HUES6 (cell line): ENCODE data around the gene CYP2B6.
"Not testable (repeated sequence)": the region's sequence is repeated elsewhere in the genome, so short reads cannot be mapped to it uniquely, and the experiment has no call there.

Experiments
- H3K27ac ChIP-seq: 2 replicates; pipeline ENCODE4 v1.7.0; 2013; ENCODE audit warnings: low read depth, mild to moderate bottlenecking, low read length, inconsistent platforms
- H3K27me3 ChIP-seq: 2 replicates; pipeline ENCODE4 v1.6.1; 2013; ENCODE audit warnings: low read length; ENCODE audit not compliant: control insufficient read depth, insufficient read depth
- H3K36me3 ChIP-seq: 2 replicates; pipeline ENCODE4 v1.6.1; 2013; ENCODE audit warnings: low read length; ENCODE audit not compliant: control insufficient read depth, insufficient read depth
- H3K4me1 ChIP-seq: 2 replicates; pipeline ENCODE4 v1.6.1; 2013; ENCODE audit warnings: low read length; ENCODE audit not compliant: control insufficient read depth, insufficient read depth
- H3K4me3 ChIP-seq: 2 replicates; pipeline ENCODE4 v1.5.1; 2013; ENCODE audit warnings: low read depth, low read length
- H3K9ac ChIP-seq: one replicate; pipeline ENCODE4 v1.6.1; 2013; ENCODE audit warnings: mild to moderate bottlenecking, low read length
- H3K9me3 ChIP-seq: 2 replicates; pipeline ENCODE4 v1.6.1; 2013; ENCODE audit warnings: low read depth, low read length; ENCODE audit not compliant: control insufficient read depth, insufficient read depth

Gene CYP2B6

DNA sequence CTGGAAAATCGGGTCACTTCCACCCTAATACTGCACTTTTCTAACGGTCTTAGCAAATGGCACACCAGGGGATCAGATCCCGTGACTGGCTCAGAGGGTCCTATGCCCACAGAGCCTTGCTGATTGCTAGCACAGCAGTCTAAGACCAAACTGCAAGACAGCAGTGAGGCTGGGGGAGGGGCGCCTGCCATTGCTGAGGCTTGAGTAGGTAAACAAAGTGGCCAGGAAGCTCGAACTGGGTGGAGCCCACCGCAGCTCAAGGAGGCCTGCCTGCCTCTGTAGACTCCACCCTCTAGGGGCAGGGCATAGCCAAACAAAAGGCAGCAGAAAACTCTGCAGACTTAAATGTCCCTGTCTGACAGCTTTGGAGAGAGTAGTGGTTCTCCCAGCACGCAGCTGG, 42.2 kb downstream of the CYP2B6 start:
- H3K27ac ChIP-seq, H3K27me3 ChIP-seq, H3K9ac ChIP-seq, H3K4me3 ChIP-seq, H3K36me3 ChIP-seq: not testable (repeated sequence)
- peaks cover 10% of the 10 kb centered on the region; the same call in 1 of the 2 replicates for H3K4me1 ChIP-seq
- H3K9me3 ChIP-seq = peaks cover 10% of the 10 kb centered on the region

DNA sequence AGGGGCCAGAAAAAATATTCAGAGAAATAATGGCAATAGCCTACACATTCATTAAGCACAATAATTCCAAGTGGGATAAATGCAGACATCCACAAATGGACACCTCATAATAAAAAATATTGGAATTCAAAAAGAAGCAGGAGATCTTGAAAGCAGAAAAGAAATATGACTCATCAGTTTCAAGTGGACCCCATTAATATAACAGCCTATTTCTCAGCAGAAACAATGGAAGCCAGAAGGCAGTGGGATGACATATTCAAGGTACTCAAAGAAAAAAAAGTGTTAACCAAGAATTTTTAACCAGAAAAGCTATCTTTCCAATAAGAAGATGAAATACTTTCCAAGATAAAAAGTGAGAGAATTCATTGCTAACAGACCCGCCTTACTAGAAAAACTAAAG, 48.7 kb downstream of the CYP2B6 start:
- Histone ChIP-seq H3K9me3 (0 out of 2 replicates have a peak, but pooled peaks cover 3% of the 10 kb centered on the region), H3K27ac (no peak overlapping the region), H3K4me1 (no peaks in the 10 kb centered on the region), H3K9ac (no peak overlapping the region), H3K27me3 (no peaks in the 10 kb centered on the region), H3K4me3 (no peak overlapping the region), H3K36me3 (no peaks in the 10 kb centered on the region)

DNA sequence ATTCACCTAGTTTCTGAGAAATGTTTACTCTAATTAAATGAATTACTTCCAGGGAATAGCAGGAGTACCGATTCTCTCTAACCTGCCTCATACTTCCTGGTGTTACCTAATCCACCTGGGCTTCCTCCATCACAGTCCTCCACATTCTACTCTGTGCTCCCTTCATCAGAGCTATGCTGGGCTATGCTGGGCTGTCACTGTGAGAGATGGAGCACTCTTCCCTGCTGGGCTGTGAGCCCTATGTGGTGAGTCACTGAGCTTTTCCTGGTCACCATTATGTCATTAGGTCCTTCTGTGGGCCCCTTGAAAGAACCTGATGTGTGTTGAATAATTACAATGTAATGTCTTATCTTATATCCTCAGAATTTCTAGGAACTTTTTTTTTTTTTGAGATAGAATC, 54.0 kb downstream of the CYP2B6 start:
- H3K36me3 ChIP-seq, H3K4me1 ChIP-seq, H3K4me3 ChIP-seq, H3K9ac ChIP-seq, H3K27ac ChIP-seq, H3K9me3 ChIP-seq, H3K27me3 ChIP-seq: not testable (repeated sequence)

DNA sequence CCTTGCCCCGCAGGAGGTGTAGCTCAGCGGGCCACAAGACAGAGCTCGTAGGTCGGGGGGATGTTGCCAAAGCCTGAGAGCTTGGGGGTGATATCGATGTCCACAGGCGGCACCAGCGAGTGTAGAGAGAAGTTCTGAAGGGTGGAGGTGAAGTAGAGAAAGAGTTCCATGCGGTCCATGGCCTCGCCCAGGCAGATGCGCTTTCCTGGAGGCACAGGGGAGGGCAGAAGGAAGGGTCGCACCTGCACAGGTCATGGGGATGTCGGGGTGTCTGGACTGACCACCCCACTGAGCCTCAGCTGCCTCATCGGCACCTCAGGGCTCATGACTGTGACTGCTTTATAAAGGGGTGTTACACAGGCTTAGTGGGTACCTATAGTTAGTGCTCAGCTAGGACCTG, 59.3 kb downstream of the CYP2B6 start:
- Histone ChIP-seq H3K4me3 (no peak overlapping the region), H3K36me3 (no peaks in the 10 kb centered on the region), H3K27me3 (0 out of 2 replicates have a peak, but pooled peaks cover 10% of the 10 kb centered on the region), H3K9ac (no peak overlapping the region), H3K4me1 (no peaks in the 10 kb centered on the region), H3K9me3 (no peaks in the 10 kb centered on the region), H3K27ac (no peak overlapping the region)

DNA sequence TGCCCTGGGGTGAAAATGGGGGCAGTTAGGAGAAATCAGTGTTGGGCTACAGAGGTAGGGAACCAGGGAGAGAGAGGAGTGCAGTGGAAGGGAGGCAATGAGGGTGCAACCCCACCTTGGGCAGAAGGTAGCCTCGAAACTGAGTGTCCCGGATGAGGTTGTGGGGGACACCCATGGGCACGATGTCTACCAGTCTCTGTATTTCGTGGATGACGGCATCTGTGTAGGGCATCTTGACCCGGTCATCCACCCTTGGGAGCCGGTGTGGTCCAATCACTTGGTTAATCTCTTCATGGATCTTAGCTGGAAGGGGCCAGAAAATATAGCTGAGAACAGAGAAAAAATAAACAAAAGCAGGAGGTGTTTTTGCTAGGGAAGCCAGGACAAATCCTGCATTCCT, 61.1 kb downstream of the CYP2B6 start:
- H3K36me3 ChIP-seq, H3K4me1 ChIP-seq, H3K9me3 ChIP-seq, H3K9ac ChIP-seq, H3K27ac ChIP-seq, H3K4me3 ChIP-seq: not testable (repeated sequence)
- peaks cover 13% of the 10 kb centered on the region; the same call in 1 of the 2 replicates for H3K27me3 ChIP-seq

DNA sequence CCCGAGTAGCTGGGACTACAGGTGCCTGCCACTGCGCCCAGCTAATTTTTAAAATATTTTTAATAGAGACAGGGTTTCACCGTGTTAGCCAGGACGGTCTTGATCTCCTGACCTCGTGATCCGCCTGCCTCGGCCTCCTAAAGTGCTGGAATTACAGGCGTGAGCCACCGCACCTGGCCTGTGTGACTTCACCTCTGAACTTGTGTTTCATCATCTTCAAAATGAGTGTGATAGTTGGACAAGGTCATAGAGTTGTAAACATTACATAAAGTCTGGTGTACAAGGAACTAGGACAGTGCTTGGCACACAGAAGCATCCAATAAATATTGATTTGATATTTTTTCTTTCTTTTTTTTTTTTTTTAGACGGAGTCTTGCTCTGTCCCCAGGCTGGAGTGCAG, 62.2 kb downstream of the CYP2B6 start:
- H3K9ac ChIP-seq, H3K4me3 ChIP-seq, H3K4me1 ChIP-seq, H3K9me3 ChIP-seq, H3K36me3 ChIP-seq, H3K27ac ChIP-seq: not testable (repeated sequence)
- H3K27me3 ChIP-seq = peaks cover 13% of the 10 kb centered on the region; the same call in 1 of the 2 replicates

DNA sequence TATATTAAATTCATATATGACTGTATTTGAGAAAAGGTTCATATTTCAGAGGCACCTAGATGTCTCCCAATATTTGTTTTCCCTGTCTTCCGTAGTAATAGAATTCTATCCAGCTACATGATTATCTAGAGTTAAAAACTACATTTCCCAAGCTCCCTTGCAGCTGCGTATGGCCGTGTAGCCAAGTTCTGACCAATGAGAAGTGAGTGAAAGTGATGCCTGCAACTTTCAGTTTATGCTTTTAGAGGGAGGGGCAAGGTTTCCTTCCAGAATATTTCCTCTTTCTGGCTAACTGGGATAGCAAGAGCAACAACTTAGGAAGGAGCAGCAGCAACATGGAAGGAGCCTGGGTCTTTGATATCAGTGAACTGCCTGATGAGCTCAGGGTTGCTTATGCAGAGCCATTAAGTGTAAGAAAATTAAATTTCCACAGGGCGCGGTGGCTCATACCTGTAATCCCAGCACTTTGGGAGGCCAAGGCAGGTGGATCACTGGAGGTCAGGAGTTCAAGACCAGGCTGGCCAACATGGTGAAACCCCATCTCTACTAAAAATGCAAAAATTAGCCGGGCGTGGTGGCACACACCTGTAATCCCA, 74.0 kb downstream of the CYP2B6 start:
- Histone ChIP-seq H3K27ac (no peak overlapping the region), H3K9me3 (no peaks in the 10 kb centered on the region), H3K9ac (no peak overlapping the region), H3K36me3 (no peaks in the 10 kb centered on the region), H3K4me3 (no peak overlapping the region), H3K4me1 (no peaks in the 10 kb centered on the region), H3K27me3 (peaks cover 7% of the 10 kb centered on the region; the same call in 1 of the 2 replicates)
